GM11168 (cell line): ENCODE measurements around the gene GUK1.
"Not testable (repeated sequence)": the region's sequence is repeated elsewhere in the genome, so short reads cannot be mapped to it uniquely, and the experiment has no call there.

Experiments used
- in situ Hi-C: fragments of 300-500 bp; cut with MboI; formaldehyde crosslinking; loops from one replicate; pipeline ENCODE4 v1.12.0; 2022; ENCODE audit warnings: low sequenced_read_pairs; ENCODE audit not compliant: unreplicated experiment

Gene GUK1

GRCh38 chr1:228172591-228173527, 32.8 kb downstream of the GUK1 start:
- in situ Hi-C loops = no loop called here

- in situ Hi-C loops = not testable (repeated sequence)
Measured at GRCh38 chr1:228173528-228174481, 33.7 kb downstream of the GUK1 start.

GRCh38 chr1:228174482-228175315, 34.6 kb downstream of the GUK1 start:
- in situ Hi-C loops = no loop called here

GRCh38 chr1:228175316-228176023, 35.4 kb downstream of the GUK1 start:
- in situ Hi-C loops = no loop called here

- in situ Hi-C loops = no loop called here
Measured at GRCh38 chr1:228176024-228176395, 35.9 kb downstream of the GUK1 start.

GRCh38 chr1:228176461-228177182, 36.5 kb downstream of the GUK1 start:
- in situ Hi-C loops = no loop called here

- in situ Hi-C loops = no loop called here
Measured at GRCh38 chr1:228177183-228177475, 37.0 kb downstream of the GUK1 start.

- in situ Hi-C loops = no loop called here
Measured at GRCh38 chr1:228177721-228178710, 37.9 kb downstream of the GUK1 start.

- in situ Hi-C loops = no loop called here
Measured at GRCh38 chr1:228178737-228179684, 38.9 kb downstream of the GUK1 start.

GRCh38 chr1:228180271-228180958, 40.3 kb downstream of the GUK1 start:
- in situ Hi-C loops = no loop called here

GRCh38 chr1:228180959-228181644, 41.0 kb downstream of the GUK1 start:
- in situ Hi-C loops = no loop called here

- in situ Hi-C loops = no loop called here
Measured at GRCh38 chr1:228181645-228182034, 41.6 kb downstream of the GUK1 start.

GRCh38 chr1:228182296-228183030, 42.4 kb downstream of the GUK1 start:
- in situ Hi-C loops = no loop called here

GRCh38 chr1:228184152-228184551, 44.1 kb downstream of the GUK1 start:
- in situ Hi-C loops = no loop called here

- in situ Hi-C loops = no loop called here
Measured at GRCh38 chr1:228185641-228185965, 45.5 kb downstream of the GUK1 start.
